GM21529 (cell line): Measurements from ENCODE around the gene IFI27L1.
"Not testable (repeated sequence)": the region's sequence is repeated elsewhere in the genome, so short reads cannot be mapped to it uniquely, and the experiment has no call there.

Source experiments
- ATAC-seq: cut with Tn5 transposase; IDR thresholded peaks from one replicate; pipeline ENCODE4 v1.9.1; 2021; ENCODE audit not compliant: unreplicated experiment

IFI27L1 gene

DNA sequence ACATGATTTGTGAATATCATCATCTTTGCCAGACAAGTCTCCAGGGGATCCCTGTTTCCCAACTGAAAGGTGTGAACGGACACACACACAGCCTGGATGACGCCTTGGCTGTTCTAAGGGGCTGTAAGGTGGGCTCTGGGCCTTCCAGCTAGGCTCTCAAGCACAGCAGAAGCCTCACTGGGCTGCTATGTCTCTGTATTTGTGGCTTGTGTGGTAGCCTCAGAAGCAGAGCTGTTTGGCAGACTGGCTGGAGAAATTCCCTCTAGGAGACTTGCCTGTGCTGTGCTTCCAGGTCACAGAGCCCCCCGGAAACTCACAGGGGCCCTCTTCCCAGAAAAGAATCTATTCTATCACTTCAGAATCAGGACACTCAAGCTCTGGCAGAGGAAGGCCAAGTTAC lies 33.5 kb upstream of the IFI27L1 start:
- ATAC-seq: no peak

DNA sequence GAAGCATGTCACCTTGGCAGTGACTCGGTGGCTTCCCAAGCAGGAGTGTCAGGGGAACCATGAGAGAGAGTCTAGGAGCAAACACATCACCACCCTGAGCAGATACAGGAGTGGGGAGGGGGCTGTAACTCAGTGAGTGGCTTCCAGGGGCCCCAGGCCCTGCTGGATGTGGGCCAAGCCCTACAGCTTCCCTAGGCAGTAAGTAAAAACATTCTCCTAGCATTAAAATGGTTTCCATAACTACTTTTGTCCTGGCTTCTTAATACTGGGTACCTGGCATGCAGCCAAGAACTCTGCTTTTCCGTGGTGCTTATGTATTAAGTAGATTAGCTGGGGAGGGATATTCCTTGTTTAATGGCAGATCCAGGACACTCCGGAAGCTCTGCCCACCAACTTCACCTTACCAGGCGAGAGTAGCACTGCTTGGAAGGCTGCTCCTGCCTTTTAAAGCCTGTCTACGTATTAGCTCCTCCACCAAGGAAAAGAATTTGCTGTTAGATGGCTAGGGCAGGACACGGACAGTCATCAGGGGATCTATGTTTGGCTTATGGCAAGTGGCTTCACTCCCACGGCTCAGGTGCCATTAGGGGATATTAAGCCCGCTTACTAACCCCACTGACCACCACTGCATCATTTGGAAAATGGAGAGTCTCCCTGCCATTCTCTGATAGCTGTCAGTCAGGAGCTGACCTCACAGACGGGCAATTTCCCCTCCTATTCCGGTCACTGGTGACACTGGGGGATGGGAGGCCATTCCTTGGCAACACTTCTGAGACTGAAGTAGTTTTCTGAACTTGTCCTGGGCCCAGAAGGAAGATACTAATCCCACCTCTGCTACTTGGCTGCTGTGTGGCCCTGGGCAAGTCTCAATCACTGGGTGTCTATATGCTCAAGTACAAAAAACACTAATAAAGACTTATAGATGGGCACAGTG lies 32.2 kb upstream of the IFI27L1 start:
- ATAC-seq: no peak

DNA sequence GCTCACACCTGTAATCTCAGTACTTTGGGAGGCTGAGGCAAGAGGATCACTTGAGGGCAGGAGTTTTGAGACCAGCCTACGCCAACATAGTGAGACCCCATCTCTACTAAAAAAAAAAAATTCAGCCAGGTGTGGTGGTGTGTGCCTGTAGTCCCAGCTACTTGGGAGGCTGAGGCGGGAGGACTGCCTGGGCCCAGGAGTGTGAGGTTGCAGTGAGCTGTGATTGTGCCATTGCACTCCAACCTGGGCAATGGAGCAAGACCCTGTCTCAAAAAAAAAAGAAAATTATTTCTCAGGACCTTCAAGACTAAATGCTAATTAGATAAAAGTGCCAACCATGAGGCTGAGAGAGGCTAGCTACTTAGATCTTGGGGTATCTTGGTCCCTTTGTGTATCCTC lies 31.5 kb upstream of the IFI27L1 start:
- no peak for ATAC-seq

DNA sequence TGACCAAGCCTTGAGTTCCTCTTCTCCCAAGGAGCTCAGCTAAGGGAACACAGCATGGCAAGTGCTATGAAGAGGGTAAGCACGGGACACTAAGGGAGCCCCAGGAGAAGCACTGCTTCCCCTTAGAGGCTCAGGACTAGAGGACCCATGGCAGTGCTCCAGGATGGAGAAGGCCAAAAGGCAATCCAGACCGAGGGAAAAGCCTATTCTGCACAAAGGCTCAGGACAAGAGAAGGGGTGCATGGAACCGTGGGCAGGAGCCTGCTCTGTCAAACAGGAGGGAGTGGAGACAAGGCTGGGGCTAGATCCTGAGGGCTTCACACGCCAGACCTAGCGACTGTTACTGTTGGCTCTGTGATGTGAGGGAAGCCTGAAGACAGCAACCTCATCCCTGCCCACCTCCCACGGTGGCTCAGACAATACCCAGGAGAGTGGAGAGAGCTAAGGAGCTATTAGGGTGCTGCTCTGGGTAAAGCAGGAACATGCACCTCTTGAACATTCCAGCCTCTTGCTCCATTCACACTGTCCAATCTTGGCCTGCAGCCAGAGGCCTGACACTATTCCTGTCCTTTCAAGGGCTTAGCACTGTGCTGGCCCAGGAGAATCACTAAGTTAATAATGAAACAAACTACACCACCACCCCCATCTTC lies 30.8 kb upstream of the IFI27L1 start:
- ATAC-seq: no peak

DNA sequence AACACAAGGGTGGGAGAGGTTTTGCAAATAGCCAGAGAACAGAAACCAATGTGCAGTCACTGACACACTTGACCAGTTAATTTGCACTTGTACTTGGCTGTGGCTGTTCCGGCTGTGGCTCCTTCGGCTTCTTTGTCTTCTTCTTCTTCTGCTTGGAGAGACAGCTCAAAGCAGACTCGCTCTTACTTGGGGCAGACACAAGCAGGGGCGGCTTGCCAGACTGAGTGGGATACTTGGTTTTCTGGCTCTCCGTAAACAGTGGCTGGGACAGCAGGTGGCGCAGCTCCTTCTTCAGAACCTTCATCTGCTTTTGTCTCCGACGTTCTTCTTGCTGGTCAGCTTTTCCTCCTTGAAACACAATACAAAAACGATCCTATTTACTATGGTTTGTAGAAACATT lies 30.0 kb upstream of the IFI27L1 start:
- ATAC-seq: no peak

DNA sequence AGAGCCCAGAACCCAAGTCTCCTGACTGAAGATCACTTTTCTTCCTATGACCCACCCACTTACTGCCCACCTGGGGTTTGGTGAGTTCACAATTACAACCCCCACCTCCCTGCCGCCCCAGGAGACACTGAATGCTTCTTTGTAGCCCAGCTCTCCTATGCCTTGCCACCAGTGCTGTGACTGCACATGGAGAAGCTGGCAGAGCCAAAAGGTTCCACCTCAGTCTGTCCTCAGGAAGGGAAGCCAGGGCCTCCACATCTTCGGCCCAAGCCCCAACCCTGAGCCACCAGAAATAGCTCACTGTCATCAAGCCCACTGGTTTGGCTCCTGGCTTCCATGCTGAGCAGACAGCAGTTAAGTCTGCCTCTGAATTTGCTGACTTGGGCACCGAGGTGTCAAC lies 29.3 kb upstream of the IFI27L1 start:
- ATAC-seq: no peak

DNA sequence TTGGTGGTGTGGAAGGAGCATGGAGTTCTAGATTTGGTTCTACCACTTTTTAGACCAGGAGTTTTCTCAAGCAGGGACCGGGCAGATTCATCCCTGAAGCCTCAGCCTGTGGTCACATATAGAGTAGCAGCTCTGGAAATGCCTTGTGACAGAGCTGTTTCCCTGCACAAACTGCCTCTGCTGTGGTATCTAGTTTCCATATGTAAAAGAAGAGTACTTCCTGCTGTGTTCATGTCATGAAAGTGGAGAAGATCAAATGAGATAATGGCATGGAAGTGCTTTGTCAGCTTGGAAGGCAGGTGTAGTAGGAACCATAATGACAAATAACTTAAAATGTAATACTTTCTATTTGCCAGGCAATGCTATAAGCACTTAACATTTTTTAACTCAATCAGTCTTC lies 28.9 kb upstream of the IFI27L1 start:
- no peak for ATAC-seq

DNA sequence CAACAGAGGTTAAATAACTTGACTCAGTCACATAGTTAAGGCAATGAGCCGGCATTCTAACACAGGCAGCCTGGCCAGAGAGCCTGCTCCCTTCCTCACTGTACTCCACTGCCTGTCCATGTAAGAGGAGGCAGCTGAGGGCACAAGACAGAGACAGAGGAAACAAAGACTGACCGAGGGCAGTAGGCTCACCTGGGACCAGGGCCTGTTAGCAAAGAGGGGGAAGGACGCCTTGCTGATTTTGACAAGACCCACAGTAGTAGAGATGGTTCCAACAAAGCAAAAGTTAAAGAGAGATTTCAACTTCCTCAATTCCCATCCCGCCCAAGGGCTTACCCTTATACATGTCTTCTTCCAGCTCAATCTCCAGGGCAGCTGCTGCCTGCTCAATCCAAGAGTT lies 28.4 kb upstream of the IFI27L1 start:
- ATAC-seq: no peak

DNA sequence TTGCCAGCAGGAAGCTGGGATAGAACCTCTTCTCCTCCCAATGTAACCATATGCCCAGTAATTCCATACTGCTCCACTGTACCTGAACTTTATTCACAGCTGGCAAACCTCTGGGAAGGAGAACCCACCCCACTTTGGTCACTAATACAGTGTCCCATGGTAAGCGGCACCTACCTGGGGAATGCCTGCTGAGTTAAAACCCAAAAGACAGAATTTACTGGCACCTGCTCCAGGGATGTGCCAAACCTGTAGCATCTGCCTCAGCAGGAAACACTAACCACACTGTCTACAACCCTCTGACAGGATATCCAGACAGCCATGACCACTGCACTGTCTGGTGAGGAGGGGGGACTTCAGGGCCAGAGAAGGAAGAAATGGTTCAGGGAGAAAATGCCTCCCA lies 26.7 kb upstream of the IFI27L1 start:
- no peak for ATAC-seq

DNA sequence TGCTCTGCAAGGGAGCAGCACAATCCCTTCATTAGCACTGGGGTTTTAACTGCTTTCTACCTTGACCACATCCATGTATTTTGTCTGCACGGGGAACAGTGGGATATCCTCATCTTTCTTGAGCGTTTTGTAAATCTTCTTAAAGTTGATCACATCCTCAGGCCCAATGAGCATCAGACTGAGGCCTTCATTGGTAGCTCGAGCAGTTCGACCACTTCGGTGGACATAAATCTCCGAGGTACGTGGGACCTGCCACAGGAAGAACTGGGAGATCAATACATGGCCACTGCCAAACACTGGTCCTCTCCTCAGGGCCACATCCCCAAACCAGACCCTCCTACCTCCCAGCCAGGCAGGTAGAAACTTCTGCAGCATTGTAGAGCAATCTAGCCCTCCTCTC lies 26.2 kb upstream of the IFI27L1 start:
- ATAC-seq: no peak

DNA sequence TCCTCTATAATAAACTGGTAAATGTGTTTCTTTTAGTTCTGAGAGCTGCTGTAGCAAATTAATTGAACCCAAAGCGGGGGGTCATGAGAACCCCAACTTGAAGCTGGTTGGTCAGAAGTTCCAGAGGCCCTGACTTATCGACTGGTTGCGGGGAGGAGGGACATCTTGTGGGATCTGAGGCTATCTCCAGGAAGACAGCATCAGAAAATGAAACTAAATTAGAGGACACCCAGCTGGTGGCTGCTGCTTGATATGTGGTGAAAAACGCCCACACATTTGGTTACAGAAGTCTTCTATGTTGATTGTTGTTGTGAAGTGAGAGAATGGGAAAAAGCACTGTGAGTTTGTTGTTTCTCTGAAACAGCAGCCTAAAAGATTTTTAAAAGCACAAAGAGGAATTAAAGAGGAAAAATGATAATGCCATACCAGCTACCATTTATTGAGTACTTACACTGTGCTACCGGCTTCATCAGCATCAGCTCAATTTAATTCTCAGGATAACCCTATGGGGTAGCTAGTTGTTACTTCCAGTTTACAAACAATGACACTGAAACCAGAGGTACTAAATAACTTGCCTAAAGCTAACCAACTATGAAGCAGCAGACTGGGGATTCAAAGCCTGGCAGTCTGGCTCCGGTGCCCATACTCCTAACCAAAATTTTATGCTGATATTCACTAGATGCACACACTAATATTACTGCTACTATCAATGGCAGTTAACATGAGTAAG lies 24.4 kb upstream of the IFI27L1 start:
- ATAC-seq: peak; percentile 92

DNA sequence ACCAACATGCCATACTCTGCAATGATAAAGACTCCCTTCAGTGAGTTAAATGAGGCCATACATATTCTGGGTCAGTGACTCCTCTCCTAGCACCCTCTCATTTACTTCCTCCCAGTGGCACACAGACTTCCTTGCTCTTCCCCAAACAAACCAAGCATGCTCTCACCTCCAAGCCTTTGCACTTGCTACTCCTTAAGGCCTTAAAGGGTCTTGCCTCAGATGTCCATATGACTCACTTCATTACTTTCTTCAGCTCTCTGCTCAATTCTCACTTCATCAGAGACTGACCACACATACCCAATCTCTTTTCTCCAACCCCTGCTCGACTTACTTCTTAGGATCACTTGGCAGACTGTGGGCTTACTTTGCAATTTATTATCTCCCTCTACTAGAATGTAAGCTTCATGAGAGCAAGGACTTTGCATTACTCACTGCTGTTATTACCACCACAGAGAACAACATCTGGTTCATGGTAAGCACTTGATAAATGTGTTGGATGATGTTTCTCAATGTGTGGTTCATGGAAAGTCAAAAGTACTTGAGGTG lies 22.9 kb upstream of the IFI27L1 start:
- no peak for ATAC-seq

DNA sequence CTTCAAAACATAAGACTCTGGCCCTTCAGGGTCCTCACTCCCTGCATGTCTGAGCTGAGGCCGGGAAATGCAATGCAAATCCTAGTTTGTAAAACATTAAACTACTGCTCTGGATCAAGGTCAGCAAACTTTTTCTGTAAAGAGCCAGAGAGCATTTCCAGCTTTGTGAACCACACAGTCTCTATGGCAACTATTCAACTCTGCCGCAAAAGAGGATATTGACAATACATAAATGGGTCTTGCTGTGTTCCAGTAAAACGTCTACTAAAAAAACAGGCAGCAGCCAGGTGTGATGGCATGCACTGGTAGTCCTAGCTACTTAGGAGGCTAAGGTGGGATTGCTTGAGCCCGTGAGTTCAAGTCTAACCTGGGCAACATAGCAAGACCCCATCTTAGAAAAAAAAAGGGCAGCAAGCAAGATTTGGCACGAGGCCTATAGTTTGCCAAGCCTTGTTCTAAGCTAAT lies 22.4 kb upstream of the IFI27L1 start:
- no peak for ATAC-seq

DNA sequence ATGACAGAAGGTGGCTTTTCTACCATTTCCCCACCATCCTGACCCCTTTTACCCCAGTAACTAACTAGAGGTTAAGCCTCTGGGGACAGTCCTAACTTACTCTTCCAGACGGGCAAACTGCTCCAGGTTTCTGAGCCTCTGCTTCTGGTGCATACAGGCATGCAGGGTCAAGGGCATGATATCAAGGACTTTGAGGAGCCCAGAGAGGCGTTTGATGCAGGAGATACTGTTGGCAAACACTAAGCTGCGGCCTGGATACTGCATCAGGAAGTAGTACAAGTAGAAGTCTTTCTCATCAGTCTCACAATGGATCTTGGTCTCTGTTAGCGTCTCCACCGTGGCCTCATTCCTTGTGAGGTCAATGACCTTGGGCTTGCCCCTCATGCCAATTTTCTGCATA lies 21.1 kb upstream of the IFI27L1 start:
- ATAC-seq: no peak

DNA sequence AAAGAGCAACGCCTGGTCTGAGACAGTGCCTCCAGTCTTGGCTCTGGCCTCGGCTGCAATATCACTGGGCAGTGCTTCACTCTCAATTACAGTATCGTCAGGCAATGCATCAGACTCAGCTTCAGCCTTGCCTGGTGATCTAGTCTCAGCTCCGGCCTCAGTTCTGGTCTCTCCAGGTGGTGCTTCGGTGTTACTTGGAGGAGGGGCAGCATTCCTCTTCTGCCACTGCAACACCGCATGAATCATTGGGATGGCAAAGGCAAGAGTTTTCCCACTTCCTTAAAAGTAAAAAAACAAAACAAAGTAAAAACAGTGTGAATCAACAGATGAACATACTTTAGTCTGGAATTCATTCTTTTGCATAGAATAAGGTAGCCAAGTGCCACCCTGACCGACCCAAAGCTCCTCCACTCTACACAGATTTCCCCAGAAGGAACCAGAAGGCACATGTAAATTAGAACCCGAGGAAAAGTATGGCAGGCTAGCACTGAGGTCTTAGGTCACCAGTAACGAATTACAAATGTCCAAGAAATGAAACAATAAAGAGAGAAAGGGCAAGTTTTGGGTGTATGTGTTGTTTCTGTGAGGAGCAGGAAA lies 18.7 kb upstream of the IFI27L1 start:
- ATAC-seq: no peak

DNA sequence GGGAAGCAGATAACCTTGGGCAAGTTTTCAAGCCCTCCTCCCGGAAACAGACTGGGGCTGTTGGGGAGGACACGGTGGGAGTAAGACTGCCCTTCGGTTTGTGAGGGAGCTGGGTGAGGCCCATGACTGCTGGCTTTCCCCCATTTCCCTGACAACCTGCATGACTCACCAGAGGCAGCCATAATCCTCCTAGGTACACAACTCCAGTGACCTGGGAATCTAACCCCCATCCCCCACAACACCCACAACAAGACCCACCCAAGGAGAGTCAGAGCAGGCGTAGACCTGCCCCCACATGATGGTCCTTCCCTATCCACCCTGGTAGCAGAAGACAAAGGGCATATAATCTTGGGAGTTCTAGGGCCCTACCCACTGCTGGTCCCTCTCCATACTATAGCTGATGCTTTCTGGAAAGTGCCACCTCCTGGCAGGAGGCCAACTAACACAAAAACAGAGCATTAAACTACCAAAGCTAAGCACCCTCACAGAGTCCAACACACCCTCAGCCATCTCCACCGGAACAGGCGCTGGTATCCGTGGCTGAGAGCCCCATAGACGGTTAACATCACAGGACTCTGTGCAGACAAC lies 14.9 kb upstream of the IFI27L1 start:
- ATAC-seq: no peak

DNA sequence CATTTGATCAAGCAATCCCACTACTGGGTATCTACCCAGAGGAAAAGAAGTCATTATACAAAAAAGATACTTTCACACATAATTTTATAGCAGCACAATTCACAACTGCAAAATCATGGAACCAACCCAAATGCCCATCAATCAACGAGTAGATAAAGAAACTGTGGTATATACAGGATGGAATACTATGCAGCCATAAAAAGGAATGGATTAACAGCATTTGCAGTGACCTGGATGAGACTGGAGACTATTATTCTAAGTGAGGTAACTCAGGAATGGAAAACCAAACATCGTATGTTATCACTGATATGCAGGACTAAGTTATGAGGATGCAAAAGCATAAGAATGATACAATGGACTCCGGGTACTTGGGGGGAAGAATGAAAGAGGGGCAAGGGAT lies 9.0 kb upstream of the IFI27L1 start:
- ATAC-seq: not testable (repeated sequence)

DNA sequence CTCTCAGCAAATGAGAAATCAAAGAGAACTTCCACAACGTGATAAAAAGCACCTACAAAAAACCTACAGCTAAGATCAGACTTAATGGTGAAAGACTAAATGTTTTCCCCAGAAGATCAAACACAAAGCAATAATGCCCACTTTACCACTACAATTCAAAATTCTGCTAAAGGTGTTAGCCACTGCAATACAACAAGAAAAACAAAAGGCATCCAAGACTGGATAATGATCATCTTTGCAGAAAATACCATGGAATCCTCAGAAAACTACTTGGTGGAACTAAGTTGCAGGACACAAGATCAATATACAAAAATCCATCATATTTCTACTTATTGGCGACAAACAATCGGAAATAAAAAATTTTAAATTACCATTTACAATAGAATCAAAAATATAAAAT lies 6.6 kb upstream of the IFI27L1 start:
- ATAC-seq: no peak

DNA sequence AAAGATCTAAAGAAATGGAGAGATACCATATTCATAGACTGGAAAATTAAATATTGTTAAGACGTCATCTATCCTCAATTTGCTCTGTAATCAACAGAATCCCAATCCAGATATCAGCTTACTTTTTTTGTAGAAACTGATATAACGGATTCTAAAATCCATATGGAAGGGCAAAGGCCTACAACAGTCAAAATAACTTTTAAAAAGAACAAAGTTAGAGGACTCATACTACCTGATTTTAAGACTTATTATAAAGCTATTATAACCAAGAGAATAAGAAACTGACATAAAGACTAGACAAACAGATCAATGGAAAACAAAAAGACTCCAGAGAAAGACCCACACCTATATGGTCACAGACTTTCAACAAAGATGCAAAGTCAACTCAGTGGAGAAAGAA lies 6.1 kb upstream of the IFI27L1 start:
- ATAC-seq: no peak

DNA sequence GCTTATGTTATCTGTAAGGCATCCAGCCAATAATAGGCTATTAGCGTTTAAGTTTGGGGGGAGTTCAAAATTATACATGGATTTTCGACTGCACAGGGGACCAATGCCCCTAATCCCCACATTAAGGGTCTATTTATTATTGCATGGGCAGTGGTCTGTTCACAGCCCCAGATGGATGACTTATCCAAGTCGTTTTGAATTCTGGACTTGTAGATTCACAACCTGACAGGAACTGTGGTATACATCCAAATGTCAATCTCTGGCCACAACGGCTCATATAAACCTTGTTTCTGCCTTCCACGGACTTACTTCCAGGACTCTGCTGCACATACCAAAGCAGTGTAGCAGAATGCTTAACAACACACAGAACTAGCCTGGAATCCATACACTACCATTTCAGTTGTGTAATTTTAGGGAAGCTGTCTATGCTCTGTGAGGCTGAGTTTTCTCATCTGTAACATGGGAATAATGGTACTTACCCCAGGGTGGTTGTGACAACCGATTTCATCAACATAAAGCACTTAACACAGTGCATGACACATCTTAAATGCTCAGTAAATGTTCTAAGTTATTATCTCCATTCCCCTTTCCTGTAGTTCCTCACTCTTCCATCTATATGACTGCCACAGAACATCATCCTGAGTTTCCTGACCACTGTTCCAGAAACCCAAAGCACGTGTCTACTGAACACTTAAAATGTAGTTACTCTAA lies 3.8 kb upstream of the IFI27L1 start:
- no peak for ATAC-seq
